T-cell (primary cell): ENCODE measurements around the gene ACOT6. TPM values are rescaled to one million over a fixed set of nuclear protein-coding genes. Genes with fewer than 3 reads are reported as not detected.
"Not testable (repeated sequence)": the region's sequence is repeated elsewhere in the genome, so short reads cannot be mapped to it uniquely, and the experiment has no call there.

ENCODE experiments used
- ATAC-seq, 4 experiments: fragments of 200-7000 bp in 3 of 4; fragments of 150-1000 bp in 1 of 4; cut with Tn5 transposase; replicated peaks in 1 of 4; 1 replicate in 3 of 4; 2 replicates in 1 of 4; pipeline ENCODE4 v1.10.0; 2021; ENCODE audit warnings: moderate library complexity in 3 of 4, mild to moderate bottlenecking in 2 of 4, moderate number of reproducible peaks in 1 of 4
- CTCF ChIA-PET, 2 donors: fragments of 300-600 bp; sonication (Branson Sonifier 250); formaldehyde crosslinking; loops; one replicate each; lab custom pipeline; 2022; ENCODE audit warnings: antibody characterized with exemption in 2 of 2; lab: Charles Lee
- POLR2A ChIA-PET, 2 donors: fragments of 300-600 bp; sonication (Branson Sonifier 250); formaldehyde crosslinking; loops; one replicate each; lab custom pipeline; 2022; ENCODE audit warnings: antibody characterized with exemption in 2 of 2; lab: Charles Lee
- DNase-seq, 35 experiments: peaks; one replicate each; pipeline versions ENCODE4 v3.0.0 to v3.0.0-alpha.2; 2013 to 2023
- H3K27ac ChIP-seq: one replicate; pipeline ENCODE4 v1.5.1; 2013; ENCODE audit warnings: low read length
- H3K27me3 ChIP-seq, 2 experiments: replicated peaks in 1 of 2; 1 replicate in 1 of 2; 2 replicates in 1 of 2; pipeline versions ENCODE4 v1.6.1 to v1.7.0; 2013; ENCODE audit warnings: low read length in 1 of 2, mixed read lengths in 1 of 2; ENCODE audit not compliant: control insufficient read depth in 2 of 2, insufficient read depth in 2 of 2; ENCODE audit errors: extremely low read depth in 1 of 2
- H3K36me3 ChIP-seq, 2 donors: 1 replicate in 1 of 2; 2 replicates in 1 of 2; pipeline versions ENCODE4 v1.6.1 to v1.7.0; 2013; ENCODE audit warnings: low read length in 1 of 2; ENCODE audit not compliant: control insufficient read depth in 2 of 2, insufficient read depth in 1 of 2; ENCODE audit errors: extremely low read depth in 1 of 2
- H3K4me1 ChIP-seq, 2 experiments: 1 replicate in 1 of 2; 2 replicates in 1 of 2; pipeline versions ENCODE4 v1.6.1 to v1.7.0; 2013; ENCODE audit warnings: low read length in 2 of 2, mixed read lengths in 1 of 2; ENCODE audit not compliant: insufficient read depth in 2 of 2, control insufficient read depth in 1 of 2; ENCODE audit errors: extremely low read depth in 1 of 2
- H3K4me3 ChIP-seq, 2 donors: 1 replicate in 1 of 2; 2 replicates in 1 of 2; pipeline versions ENCODE4 v1.5.1 to v1.7.0; 2013; ENCODE audit warnings: mild to moderate bottlenecking in 2 of 2, low read length in 1 of 2, moderate library complexity in 1 of 2; ENCODE audit not compliant: control insufficient read depth in 1 of 2; ENCODE audit errors: extremely low read depth in 1 of 2
- H3K9me3 ChIP-seq: 2 replicates; pipeline ENCODE4 v1.7.0; 2013
- H3K27ac Mint-ChIP-seq, 2 donors: one replicate each; pipeline ENCODE4 v1.8.0; 2020 to 2021; ENCODE audit warnings: mild to moderate bottlenecking in 2 of 2, mixed read lengths in 2 of 2
- H3K27me3 Mint-ChIP-seq, 2 donors: one replicate each; pipeline ENCODE4 v1.8.0; 2021 to 2022; ENCODE audit warnings: mixed read lengths in 2 of 2
- H3K36me3 Mint-ChIP-seq: one replicate; pipeline ENCODE4 v1.8.0; 2021; ENCODE audit warnings: mixed read lengths
- H3K4me1 Mint-ChIP-seq, 3 donors: one replicate each; pipeline ENCODE4 v1.8.0; 2020 to 2022; ENCODE audit warnings: mixed read lengths in 3 of 3, mild to moderate bottlenecking in 1 of 3
- H3K4me3 Mint-ChIP-seq, 3 donors: one replicate each; pipeline ENCODE4 v1.8.0; 2020 to 2022; ENCODE audit warnings: mild to moderate bottlenecking in 3 of 3, mixed read lengths in 3 of 3, moderate library complexity in 3 of 3
- H3K9me3 Mint-ChIP-seq, 3 donors: one replicate each; pipeline ENCODE4 v1.8.0; 2020 to 2022; ENCODE audit warnings: mixed read lengths in 3 of 3
- WGBS: methylation state at CpG from one replicate; pipeline ENCODE4 v1.1.5; 2013; ENCODE audit warnings: missing lambda C conversion rate; ENCODE audit not compliant: insufficient coverage; 5-methylcytosine and 5-hydroxymethylcytosine counted together
- total RNA-seq, 35 experiments: library from RNA in 6 of 35; stranded (reverse) in 6 of 35; fragments of 120-200 nt in 1 of 35; gene quantifications; one replicate each; pipeline versions ENCODE4 v1.2.1 to v1.2.4 and lab custom pipeline; 2013 to 2026

The ACOT6 gene
- total RNA-seq, 5 donors from 2014 or later (not counting 1 experiment from before 2014, with no cell fraction given), result not detected

DNA sequence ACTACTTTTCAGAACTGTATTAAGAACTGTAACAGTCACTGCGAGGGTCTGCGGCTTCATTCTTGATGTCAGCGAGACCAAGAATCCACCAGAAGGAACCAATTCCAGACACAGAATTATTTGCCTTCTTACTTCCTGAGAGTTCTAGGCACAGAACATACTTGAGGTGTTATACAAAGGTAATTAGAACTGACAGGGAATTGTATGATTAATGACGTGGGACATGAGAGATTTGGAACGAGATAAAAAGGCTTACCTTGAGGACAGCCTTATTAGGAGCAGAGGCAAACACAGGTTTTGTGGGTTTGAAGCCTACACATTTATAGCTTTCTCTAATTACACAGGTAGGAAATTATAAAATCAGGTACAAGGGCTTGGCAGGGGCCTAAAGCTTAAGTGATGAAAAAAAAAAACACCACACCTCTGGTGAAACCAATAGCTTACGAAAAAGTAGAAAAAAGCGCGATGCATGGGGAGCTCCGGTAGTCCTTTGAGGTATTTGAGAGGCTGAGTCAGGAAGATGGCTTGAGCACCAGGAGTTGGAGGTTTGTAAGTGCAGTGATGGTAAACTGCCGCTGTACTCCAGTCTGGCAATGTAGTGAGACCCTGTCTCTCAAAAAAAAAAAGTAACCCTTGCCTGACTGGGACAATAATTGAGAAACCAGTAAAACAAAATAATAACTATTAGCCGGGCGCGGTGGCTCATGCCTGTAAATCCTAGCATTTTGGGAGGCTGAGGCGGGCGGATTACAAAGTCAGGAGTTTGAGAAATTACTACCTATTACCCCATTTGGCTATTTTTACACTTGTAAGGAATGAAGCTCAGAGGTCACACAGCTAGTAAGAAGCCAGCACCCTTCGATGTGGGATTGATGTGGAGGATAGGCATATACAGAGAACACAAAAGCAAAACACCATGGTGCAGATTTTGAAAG, 44.1 kb upstream of the ACOT6 start:
- no peak for ATAC-seq
- DNase-seq, result peak in 1 of 35 experiments; percentile 41
- Mint-ChIP-seq H3K27ac (peak overlapping the region; percentile 93 to 94), H3K9me3 (no peaks in the 10 kb centered on the region), H3K27me3 (no peaks in the 10 kb centered on the region), H3K4me3 (peak overlapping the region; percentile 86 to 93 (median 93)), H3K4me1 (peaks cover 41 to 51% (median 50%) of the 10 kb centered on the region in 3 donors), H3K36me3 (peaks cover 24% of the 10 kb centered on the region)
- CTCF ChIA-PET, result interaction anchor here (0.6 to 3.5 kb wide), 17 partner anchors 22 to 395 kb away, joined by 3 to 35 read pairs (median 3); partner anchors contain the start of genes ACOT6 (in 1 of the 2), NUMB (in 1 of the 2) and RIOX1 (in 1 of the 2)
- peak overlapping the region; percentile 80 for H3K27ac ChIP-seq
- peaks cover 0 to 4% of the 10 kb centered on the region in 2 donors for H3K36me3 ChIP-seq
- peaks cover 4 to 48% of the 10 kb centered on the region in 2 experiments for H3K4me1 ChIP-seq
- peak overlapping the region; percentile 74 to 82 for H3K4me3 ChIP-seq
- H3K27me3 ChIP-seq, result no peaks in the 10 kb centered on the region
- no peaks in the 10 kb centered on the region for H3K9me3 ChIP-seq
- POLR2A ChIA-PET, result interaction anchor here (0.5 to 1.1 kb wide), 6 partner anchors 21 to 382 kb away, joined by 3 to 5 read pairs (median 3); partner anchors contain the start of genes FAM161B (in 1 of the 2) and RIOX1 (in 1 of the 2)
- WGBS, result 0% methylated on average over 3 of the region's 16 CpGs

DNA sequence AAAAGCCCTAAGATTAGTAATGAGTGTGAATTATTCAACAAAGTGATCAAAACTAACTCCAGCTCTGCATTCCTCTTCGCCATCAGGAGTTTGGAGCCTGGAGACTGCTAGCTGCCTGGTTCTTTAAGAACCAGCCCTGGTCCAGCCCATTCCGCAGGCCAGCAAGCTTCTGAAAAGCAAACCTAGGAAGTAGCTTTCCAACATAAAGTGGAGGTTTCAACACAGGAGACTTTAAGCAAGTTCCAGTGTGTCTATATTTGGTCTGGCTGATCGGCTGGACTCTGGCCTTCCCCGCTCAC, 43.5 kb upstream of the ACOT6 start:
- not testable (repeated sequence) for H3K9me3 Mint-ChIP-seq, DNase-seq, H3K27me3 Mint-ChIP-seq, H3K9me3 ChIP-seq, H3K36me3 ChIP-seq, H3K27me3 ChIP-seq
- Mint-ChIP-seq H3K36me3 (peaks cover 28% of the 10 kb centered on the region), H3K4me3 (peak overlapping the region; percentile 86 to 93 (median 93)), H3K4me1 (peaks cover 41 to 51% (median 50%) of the 10 kb centered on the region in 3 donors), H3K27ac (peak overlapping the region; percentile 93 to 94)
- ChIA-PET POLR2A (interaction anchor here (0.5 to 1.1 kb wide), 7 partner anchors 9 to 381 kb away, joined by 3 to 5 read pairs (median 3); partner anchors contain the start of genes FAM161B (in 1 of the 2) and RIOX1 (in 1 of the 2)), CTCF (interaction anchor here (0.6 to 3.5 kb wide), 15 partner anchors 21 to 396 kb away, joined by 3 to 35 read pairs (median 3); partner anchors contain the start of genes ACOT6 (in 1 of the 2), NUMB (in 1 of the 2) and RIOX1 (in 1 of the 2))
- Histone ChIP-seq H3K4me3 (peak overlapping the region; percentile 74 to 82), H3K4me1 (peaks cover 4 to 48% of the 10 kb centered on the region in 2 experiments), H3K27ac (peak overlapping the region; percentile 80)
- WGBS, result 0% methylated on average over 2 of the region's 4 CpGs
- peak; percentile 2 to 9 (median 3) for ATAC-seq

DNA sequence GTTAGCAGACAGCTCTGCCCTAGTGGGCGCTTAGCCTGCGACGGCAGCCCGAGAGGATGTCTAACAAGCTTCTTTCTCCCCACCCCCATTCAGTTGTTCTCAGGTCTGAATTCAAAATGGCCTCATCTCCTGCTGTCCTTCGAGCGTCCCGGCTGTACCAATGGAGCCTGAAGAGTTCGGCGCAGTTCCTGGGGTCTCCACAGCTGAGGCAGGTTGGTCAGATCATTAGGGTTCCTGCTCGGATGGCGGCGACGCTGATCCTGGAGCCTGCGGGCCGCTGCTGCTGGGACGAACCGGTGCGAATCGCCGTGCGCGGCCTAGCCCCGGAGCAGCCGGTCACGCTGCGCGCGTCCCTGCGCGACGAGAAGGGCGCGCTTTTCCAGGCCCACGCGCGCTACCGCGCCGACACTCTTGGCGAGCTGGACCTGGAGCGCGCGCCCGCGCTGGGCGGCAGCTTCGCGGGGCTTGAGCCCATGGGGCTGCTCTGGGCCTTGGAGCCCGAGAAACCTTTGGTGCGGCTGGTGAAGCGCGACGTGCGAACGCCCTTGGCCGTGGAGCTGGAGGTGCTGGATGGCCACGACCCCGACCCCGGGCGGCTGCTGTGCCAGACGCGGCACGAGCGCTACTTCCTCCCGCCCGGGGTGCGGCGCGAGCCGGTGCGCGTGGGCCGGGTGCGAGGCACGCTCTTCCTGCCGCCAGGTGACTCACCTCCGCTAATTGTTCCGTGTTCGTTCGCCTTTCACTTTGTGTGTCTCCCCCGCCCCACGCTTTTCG, 42.9 kb upstream of the ACOT6 start, which contains the start of gene ACOT2:
Gene ACOT2, plus strand, starts transcription at position 29 of the 774 bp plus-strand sequence. Its CDS starts 28 bp downstream, at position 57.
- DNase-seq (peak; percentile 52 to 80 (median 64)), ATAC-seq (peak; percentile 70 to 85 (median 82))
- WGBS, result under 1% methylated on average over 58 of the region's 83 CpGs
- Mint-ChIP-seq H3K27ac (peak within 1 kb of the TSS; percentile 93 to 94), H3K4me3 (peak within 1 kb of the TSS; percentile 86 to 93 (median 93)), H3K4me1 (peaks cover 41 to 50% (median 50%) of the 10 kb centered on the region in 3 donors), H3K36me3 (peaks cover 30% of the 10 kb centered on the region)
- ChIA-PET POLR2A (interaction anchor here (0.5 to 1.1 kb wide), 6 partner anchors 9 to 380 kb away, joined by 3 to 5 read pairs (median 3); partner anchors contain the start of genes FAM161B (in 1 of the 2) and RIOX1 (in 1 of the 2)), CTCF (interaction anchor here (0.6 to 3.5 kb wide), 22 partner anchors 21 to 382 kb away, joined by 3 to 35 read pairs (median 4); partner anchors contain the start of genes ACOT6 (in 1 of the 2), NUMB (in 1 of the 2) and RIOX1 (in 1 of the 2))
- H3K27me3 ChIP-seq, H3K36me3 ChIP-seq, H3K9me3 ChIP-seq, H3K9me3 Mint-ChIP-seq, H3K27me3 Mint-ChIP-seq: not testable (repeated sequence)
- peak within 1 kb of the TSS; percentile 74 to 82 for H3K4me3 ChIP-seq
- peaks cover 4 to 48% of the 10 kb centered on the region in 2 experiments for H3K4me1 ChIP-seq
- peak within 1 kb of the TSS; percentile 80 for H3K27ac ChIP-seq

DNA sequence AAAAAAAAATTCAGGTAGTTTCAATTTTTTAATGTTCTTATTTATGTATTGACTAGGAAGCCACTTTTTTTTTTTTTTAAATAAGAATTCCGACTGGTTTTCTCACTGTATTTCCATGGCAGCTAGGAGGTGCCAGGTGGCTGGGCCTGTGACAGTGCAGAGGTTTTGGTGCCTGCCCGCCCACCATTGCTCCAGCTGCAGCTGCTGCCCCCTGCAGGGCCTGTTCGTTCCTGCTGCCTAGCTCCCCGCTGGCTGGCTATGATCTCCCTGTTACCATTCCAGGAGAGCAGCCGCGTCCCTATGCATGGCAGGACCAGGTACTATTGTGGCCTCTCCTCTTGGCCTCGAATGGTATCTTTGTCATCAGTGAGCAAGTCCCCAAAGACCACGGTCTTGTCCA, 41.4 kb upstream of the ACOT6 start:
- WGBS, result 60% methylated on average over 5 of the region's 8 CpGs
- CTCF ChIA-PET, result interaction anchor here (0.5 to 3.5 kb wide), 19 partner anchors 19 to 443 kb away, joined by 3 to 35 read pairs (median 3); partner anchors contain the start of genes ACOT6 (in 2 of the 2), NUMB (in 1 of the 2) and RIOX1 (in 1 of the 2)
- not testable (repeated sequence) for H3K4me3 ChIP-seq

DNA sequence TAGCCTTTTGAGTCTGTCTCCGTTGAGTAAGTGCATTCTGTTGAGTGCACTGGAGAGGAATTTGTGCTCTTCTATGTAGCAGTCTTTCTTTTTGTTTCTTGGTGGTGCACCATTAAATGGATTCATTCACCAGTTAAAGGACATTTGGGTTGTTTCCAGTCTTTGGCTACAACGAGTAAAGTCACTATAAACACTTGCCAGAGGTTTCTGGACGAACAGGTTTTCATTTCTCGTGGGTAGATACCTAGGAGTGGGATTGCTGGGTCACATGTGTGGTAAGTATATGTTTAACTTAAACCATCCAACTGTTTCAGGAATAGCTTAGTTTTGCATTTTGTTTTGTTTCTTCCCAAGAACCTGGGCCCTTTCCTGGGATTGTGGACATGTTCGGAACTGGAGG, 39.3 kb upstream of the ACOT6 start:
- H3K27ac Mint-ChIP-seq, H3K36me3 ChIP-seq, H3K4me3 ChIP-seq, POLR2A ChIA-PET, CTCF ChIA-PET, H3K9me3 Mint-ChIP-seq, ATAC-seq, H3K27me3 Mint-ChIP-seq, DNase-seq, H3K4me3 Mint-ChIP-seq, H3K27ac ChIP-seq, H3K9me3 ChIP-seq, H3K27me3 ChIP-seq: not testable (repeated sequence)
- peaks cover 14% of the 10 kb centered on the region for H3K36me3 Mint-ChIP-seq
- H3K4me1 ChIP-seq, result peaks cover 0 to 24% of the 10 kb centered on the region in 2 experiments
- no CpG with 5 or more reads among the region's 5 CpGs for WGBS
- H3K4me1 Mint-ChIP-seq, result peaks cover 15 to 22% (median 21%) of the 10 kb centered on the region in 3 donors

More for the DNA sequence above, 41.4 kb upstream of the ACOT6 start:
- peak; percentile 12 to 75 (median 52) for DNase-seq
- H3K36me3 ChIP-seq, H3K27me3 Mint-ChIP-seq, H3K27ac ChIP-seq, H3K27me3 ChIP-seq, H3K9me3 ChIP-seq, H3K9me3 Mint-ChIP-seq: not testable (repeated sequence)
- ATAC-seq, result peak; percentile 52 to 76 (median 60)
- peak overlapping the region in 1 of 2 donors; percentile 43 for H3K27ac Mint-ChIP-seq
- peaks cover 30 to 38% (median 38%) of the 10 kb centered on the region in 3 donors for H3K4me1 Mint-ChIP-seq
- POLR2A ChIA-PET, result interaction anchor here in 1 of 2 donors (0.7 kb wide), 1 partner anchor 17 kb away, joined by 13 read pairs; no protein-coding TSS in a partner anchor
- H3K4me1 ChIP-seq, result peaks cover 4 to 44% of the 10 kb centered on the region in 2 experiments
- H3K4me3 Mint-ChIP-seq, result peak overlapping the region; percentile 65 to 93 (median 86)
- peaks cover 22% of the 10 kb centered on the region for H3K36me3 Mint-ChIP-seq
